ENCODE data around the gene WDR37.

The WDR37 gene

DNA sequence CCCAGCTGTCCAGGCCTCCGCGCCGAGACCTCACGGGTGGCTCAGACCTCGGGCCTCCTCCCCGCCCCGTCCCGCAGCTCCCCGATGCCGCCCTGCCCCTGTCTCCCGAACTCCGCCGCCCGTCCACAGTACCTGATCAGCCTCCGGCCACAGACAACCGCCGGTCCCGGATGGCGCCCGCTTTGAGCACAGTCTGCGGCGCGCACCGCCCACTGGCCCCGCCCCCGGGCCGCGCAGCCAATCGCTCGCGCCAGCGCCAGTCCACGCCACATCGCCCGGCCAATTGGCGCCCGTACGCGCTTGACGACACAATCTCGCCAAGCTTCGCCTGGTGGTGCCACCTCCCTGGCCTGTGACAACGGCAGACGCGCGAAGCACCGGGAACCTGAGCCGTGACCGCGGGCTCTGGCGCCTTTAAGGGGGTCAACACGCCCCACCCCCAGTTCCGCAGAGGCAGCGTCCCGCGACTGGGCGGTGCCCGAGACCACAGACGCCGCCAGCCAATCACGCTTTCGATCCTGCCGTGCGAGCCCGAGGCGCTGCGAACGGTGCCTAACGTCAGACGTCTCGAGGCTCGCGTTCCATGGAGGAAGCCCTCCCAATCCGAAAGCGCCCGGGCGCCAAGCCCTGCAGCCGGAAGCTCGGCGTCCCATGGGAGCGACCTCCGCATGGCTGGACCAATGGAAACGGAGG is 7.3 kb upstream of the WDR37 start, which contains the start of gene IDI1:
Gene IDI1, minus strand, starts transcription at position 388 of the 693 bp plus-strand sequence. Its CDS starts 116 bp downstream, at position 272.
- Mint-ChIP-seq H3K4me1 (peaks cover 53% of the 10 kb centered on the region), H3K4me3 (peak within 1 kb of the TSS; percentile 89 to 92 (median 91)), H3K27me3 (ENCODE audit: low read depth) (no peaks in the 10 kb centered on the region), H3K9me3 (no peaks in the 10 kb centered on the region), H3K36me3 (ENCODE audit: low read depth) (peaks cover 44% of the 10 kb centered on the region), H3K27ac (peak within 1 kb of the TSS; percentile 91 to 99 (median 99))
- no peak for TF ChIP-seq CTCF (IDR thresholded peaks at IDR 0.05; ENCODE audit: unreplicated experiment in 3 of 3)

GRCh38 chr10:1049425-1049958 is 6.7 kb upstream of the WDR37 start:
- Mint-ChIP-seq H3K27me3 (ENCODE audit: low read depth) (no peaks in the 10 kb centered on the region), H3K4me1 (peaks cover 52% of the 10 kb centered on the region), H3K27ac (peak overlapping the region; percentile 91 to 99 (median 99)), H3K4me3 (peak overlapping the region; percentile 89 to 92 (median 91)), H3K9me3 (no peaks in the 10 kb centered on the region), H3K36me3 (ENCODE audit: low read depth) (peaks cover 40% of the 10 kb centered on the region)
- TF ChIP-seq CTCF (IDR thresholded peaks at IDR 0.05; ENCODE audit: unreplicated experiment in 3 of 3), result no peak

DNA sequence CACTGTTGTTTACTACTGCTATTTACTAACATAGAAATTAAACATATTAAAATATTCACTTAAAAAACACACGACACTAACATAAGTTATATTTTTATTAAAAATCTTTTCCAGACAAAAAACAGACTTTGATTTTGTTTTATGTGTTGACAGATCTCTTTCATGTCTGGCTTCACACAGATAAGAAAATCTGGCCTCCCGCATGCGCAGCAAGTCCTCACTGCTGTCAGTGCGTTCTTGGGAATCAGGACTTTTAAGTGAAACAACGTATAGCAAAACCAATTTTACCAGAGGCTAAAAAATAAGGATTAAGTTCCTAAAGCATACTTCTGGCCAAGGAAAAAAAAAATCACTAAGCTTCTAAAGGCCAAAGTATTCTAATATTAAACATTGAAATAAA is 6.0 kb upstream of the WDR37 start:
- no peak for TF ChIP-seq CTCF (IDR thresholded peaks at IDR 0.05; ENCODE audit: unreplicated experiment in 3 of 3)
- Mint-ChIP-seq H3K27ac (peak overlapping the region; percentile 91 to 99 (median 99)), H3K36me3 (ENCODE audit: low read depth) (peaks cover 37% of the 10 kb centered on the region), H3K4me3 (peak overlapping the region; percentile 89 to 92 (median 91)), H3K27me3 (ENCODE audit: low read depth) (no peaks in the 10 kb centered on the region), H3K9me3 (no peaks in the 10 kb centered on the region), H3K4me1 (peaks cover 53% of the 10 kb centered on the region)

- no peak for TF ChIP-seq CTCF (IDR thresholded peaks at IDR 0.05; ENCODE audit: unreplicated experiment in 3 of 3)
- Mint-ChIP-seq H3K4me1 (peaks cover 53% of the 10 kb centered on the region), H3K36me3 (ENCODE audit: low read depth) (peaks cover 35% of the 10 kb centered on the region), H3K27me3 (ENCODE audit: low read depth) (no peaks in the 10 kb centered on the region), H3K4me3 (peak overlapping the region; percentile 89 to 92 (median 91)), H3K27ac (peak overlapping the region; percentile 91 to 99 (median 99)), H3K9me3 (no peaks in the 10 kb centered on the region)
These were observed 5.6 kb upstream of the WDR37 start for GRCh38 chr10:1050554-1050953.

GRCh38 chr10:1054684-1055083 is 1.5 kb upstream of the WDR37 start:
- H3K4me1 Mint-ChIP-seq, result peaks cover 57% of the 10 kb centered on the region
- H3K9me3 Mint-ChIP-seq, result no peaks in the 10 kb centered on the region
- TF ChIP-seq CTCF (IDR thresholded peaks at IDR 0.05; ENCODE audit: unreplicated experiment in 3 of 3), result no peak
- H3K27ac Mint-ChIP-seq, result peak overlapping the region; percentile 48 to 75 (median 65)
- H3K36me3 Mint-ChIP-seq (ENCODE audit: low read depth), result peaks cover 29% of the 10 kb centered on the region
- H3K4me3 Mint-ChIP-seq, result peak overlapping the region; percentile 96 to 98 (median 96)
- no peaks in the 10 kb centered on the region for H3K27me3 Mint-ChIP-seq (ENCODE audit: low read depth)
